Osteocyte (in vitro differentiated cells): ENCODE results near the gene SPP2. TPM values are rescaled to one million over a fixed set of nuclear protein-coding genes. Genes with fewer than 3 reads are reported as not detected.
A peak's percentile ranks its signal among the peaks of the same experiment; 100 is the strongest.

ENCODE experiments used
- DNase-seq: peaks from one replicate; pipeline ENCODE4 v3.0.0; 2021; ENCODE audit warnings: mixed read lengths; ENCODE audit not compliant: unreplicated experiment; ENCODE audit errors: extremely low spot score
- H3K27ac Mint-ChIP-seq: one replicate; pipeline ENCODE4 v1.8.0; 2021; ENCODE audit warnings: mild to moderate bottlenecking, mixed read lengths; ENCODE audit not compliant: unreplicated experiment
- H3K27me3 Mint-ChIP-seq: one replicate; pipeline ENCODE4 v1.8.0; 2021; ENCODE audit warnings: mixed read lengths; ENCODE audit not compliant: unreplicated experiment
- H3K36me3 Mint-ChIP-seq: one replicate; pipeline ENCODE4 v1.8.0; 2021; ENCODE audit warnings: mixed read lengths; ENCODE audit not compliant: unreplicated experiment
- H3K4me1 Mint-ChIP-seq: one replicate; pipeline ENCODE4 v1.8.0; 2021; ENCODE audit warnings: mixed read lengths; ENCODE audit not compliant: unreplicated experiment
- H3K4me3 Mint-ChIP-seq: one replicate; pipeline ENCODE4 v1.8.0; 2021; ENCODE audit warnings: mild to moderate bottlenecking, moderate library complexity, mixed read lengths; ENCODE audit not compliant: unreplicated experiment
- H3K9me3 Mint-ChIP-seq: one replicate; pipeline ENCODE4 v1.8.0; 2021; ENCODE audit warnings: mixed read lengths; ENCODE audit not compliant: unreplicated experiment
- CTCF ChIP-seq: fragments of 200-600 bp; sonication (generic); IDR thresholded peaks from 2 replicates; pipeline ENCODE4 v1.5.0; 2021; ENCODE audit warnings: antibody characterized with exemption, mild to moderate bottlenecking, moderate library complexity
- total RNA-seq: library from RNA; stranded (reverse); gene quantifications from 2 replicates; pipeline ENCODE4 v1.2.1, GENCODE V29; 2021

Gene SPP2
- total RNA-seq, 1 donor from 2014 or later = not detected

- H3K4me3 Mint-ChIP-seq = no peak overlapping the region
- H3K27ac Mint-ChIP-seq = no peak overlapping the region
- DNase-seq = no peak
- peaks cover 4% of the 10 kb centered on the region for H3K9me3 Mint-ChIP-seq
- peaks cover 35% of the 10 kb centered on the region for H3K27me3 Mint-ChIP-seq
- H3K4me1 Mint-ChIP-seq = no peaks in the 10 kb centered on the region
- TF ChIP-seq CTCF = no peak
- peaks cover 3% of the 10 kb centered on the region for H3K36me3 Mint-ChIP-seq
Measured at GRCh38 chr2:234121999-234122398, 71.5 kb downstream of the SPP2 start.

- no peak for DNase-seq
- Mint-ChIP-seq H3K4me3 (no peak overlapping the region), H3K9me3 (no peaks in the 10 kb centered on the region), H3K27me3 (peaks cover 24% of the 10 kb centered on the region), H3K27ac (no peak overlapping the region), H3K4me1 (peaks cover under 1% of the 10 kb centered on the region), H3K36me3 (no peaks in the 10 kb centered on the region)
- TF ChIP-seq CTCF = no peak
Measured at GRCh38 chr2:234125451-234126145, 75.1 kb downstream of the SPP2 start.

GRCh38 chr2:234126146-234126470 lies 75.6 kb downstream of the SPP2 start:
- Mint-ChIP-seq H3K27ac (no peak overlapping the region), H3K9me3 (no peaks in the 10 kb centered on the region), H3K4me3 (no peak overlapping the region), H3K4me1 (peaks cover 6% of the 10 kb centered on the region), H3K36me3 (no peaks in the 10 kb centered on the region), H3K27me3 (peaks cover 24% of the 10 kb centered on the region)
- DNase-seq = peak; percentile 23
- no peak for TF ChIP-seq CTCF

Other genes starting within 250 kb of the SPP2 start
- 7.7 and 7.9 TPM in 2 replicates for gene HJURP, start 196.2 kb upstream of the SPP2 start, total RNA-seq
- gene TRPM8, start 133.3 kb upstream of the SPP2 start, total RNA-seq = not detected in 2 replicates